Caco-2 (cell line): ENCODE measurements around the gene STK40. TPM values are rescaled to one million over a fixed set of nuclear protein-coding genes. Genes with fewer than 3 reads are reported as not detected.

ENCODE experiments used
- BruUV-seq: library from RNA; stranded (reverse); fragments of 400-500 nt; replicated peaks from 2 replicates; lab custom pipeline; 2021; lab: Mats Ljungman, UMichigan
- CTCF ChIA-PET: fragments of 300-600 bp; sonication (Branson Sonifier 250); formaldehyde crosslinking; loops from one replicate; lab custom pipeline; 2022; ENCODE audit warnings: antibody characterized with exemption; lab: Charles Lee
- POLR2A ChIA-PET: fragments of 300-600 bp; sonication (Branson Sonifier 250); formaldehyde crosslinking; loops from one replicate; lab custom pipeline; 2022; ENCODE audit warnings: antibody characterized with exemption; lab: Charles Lee
- DNase-seq, 2 experiments: peaks; one replicate each; pipeline versions ENCODE4 v3.0.0 to v3.0.0-alpha.2; 2020 to 2022
- H3K27me3 ChIP-seq: replicated peaks from 2 replicates; pipeline ENCODE4 v1.6.0; 2011; ENCODE audit warnings: low read length; ENCODE audit not compliant: control insufficient read depth, insufficient read depth
- H3K36me3 ChIP-seq: 2 replicates; pipeline ENCODE4 v1.5.1; 2011; ENCODE audit warnings: low read length; ENCODE audit not compliant: control insufficient read depth, insufficient read depth
- H3K4me1 ChIP-seq: fragments of 250-450 bp; sonication (Bioruptor Pico); 2 replicates; pipeline ENCODE4 v1.5.1; 2020; ENCODE audit warnings: mild to moderate bottlenecking
- H3K4me3 ChIP-seq: 2 replicates; pipeline ENCODE4 v1.5.1; 2011; ENCODE audit warnings: low read depth, mild to moderate bottlenecking, control low read depth, low read length
- H3K9me3 ChIP-seq: fragments of 250-450 bp; sonication (Bioruptor Pico); 2 replicates; pipeline ENCODE4 v1.5.1; 2020; ENCODE audit warnings: mild to moderate bottlenecking, moderate library complexity
- H3K27ac Mint-ChIP-seq: one replicate; pipeline ENCODE4 v1.8.0; 2022; ENCODE audit warnings: mixed read lengths; ENCODE audit not compliant: unreplicated experiment
- H3K27me3 Mint-ChIP-seq: one replicate; pipeline ENCODE4 v1.8.0; 2022; ENCODE audit warnings: mixed read lengths; ENCODE audit not compliant: insufficient read depth, unreplicated experiment
- H3K36me3 Mint-ChIP-seq: one replicate; pipeline ENCODE4 v1.8.0; 2022; ENCODE audit warnings: mild to moderate bottlenecking, mixed read lengths; ENCODE audit not compliant: insufficient read depth, unreplicated experiment
- H3K4me1 Mint-ChIP-seq: one replicate; pipeline ENCODE4 v1.8.0; 2022; ENCODE audit warnings: low read depth, mixed read lengths; ENCODE audit not compliant: unreplicated experiment
- H3K4me3 Mint-ChIP-seq: one replicate; pipeline ENCODE4 v1.8.0; 2022; ENCODE audit warnings: mild to moderate bottlenecking, moderate library complexity, mixed read lengths; ENCODE audit not compliant: unreplicated experiment
- H3K9me3 Mint-ChIP-seq: one replicate; pipeline ENCODE4 v1.8.0; 2022; ENCODE audit warnings: mixed read lengths; ENCODE audit not compliant: unreplicated experiment
- intact Hi-C: fragments of 100-400 bp; cut with micrococcal nuclease; formaldehyde crosslinking; loops from one replicate; pipeline ENCODE4 v1.10.0; 2022; ENCODE audit not compliant: unreplicated experiment
- total RNA-seq: library from RNA; stranded (reverse); gene quantifications from 2 replicates; pipeline ENCODE4 v1.2.3, GENCODE V29; 2022
- TF ChIP-seq, protein P1 (sequence below), 2 experiments: fragments of 200-600 bp in 1 of 2; IDR thresholded peaks; 1 replicate in 1 of 2; 2 replicates in 1 of 2; pipeline versions ENCODE4 v1.5.1 to v1.8.0; 2011 to 2022; ENCODE audit warnings: antibody characterized with exemption in 1 of 2, control low read depth in 1 of 2, inconsistent platforms in 1 of 2, low read depth in 1 of 2, low read length in 1 of 2, mild to moderate bottlenecking in 1 of 2, moderate library complexity in 1 of 2; ENCODE audit not compliant: insufficient read depth in 1 of 2, severe bottlenecking in 1 of 2, unreplicated experiment in 1 of 2

The STK40 gene
- total RNA-seq, 1 experiment from 2014 or later = 29.7 TPM

- Histone ChIP-seq H3K27me3 (no peaks in the 10 kb centered on the region), H3K36me3 (no peaks in the 10 kb centered on the region), H3K9me3 (no peaks in the 10 kb centered on the region), H3K4me1 (no peaks in the 10 kb centered on the region), H3K4me3 (no peak overlapping the region)
- Mint-ChIP-seq H3K4me1 (no peaks in the 10 kb centered on the region), H3K27ac (no peak overlapping the region), H3K27me3 (no peaks in the 10 kb centered on the region), H3K36me3 (peaks cover 18% of the 10 kb centered on the region), H3K4me3 (no peak overlapping the region), H3K9me3 (no peaks in the 10 kb centered on the region)
- DNase-seq = no peak
- TF ChIP-seq, protein P1, sequence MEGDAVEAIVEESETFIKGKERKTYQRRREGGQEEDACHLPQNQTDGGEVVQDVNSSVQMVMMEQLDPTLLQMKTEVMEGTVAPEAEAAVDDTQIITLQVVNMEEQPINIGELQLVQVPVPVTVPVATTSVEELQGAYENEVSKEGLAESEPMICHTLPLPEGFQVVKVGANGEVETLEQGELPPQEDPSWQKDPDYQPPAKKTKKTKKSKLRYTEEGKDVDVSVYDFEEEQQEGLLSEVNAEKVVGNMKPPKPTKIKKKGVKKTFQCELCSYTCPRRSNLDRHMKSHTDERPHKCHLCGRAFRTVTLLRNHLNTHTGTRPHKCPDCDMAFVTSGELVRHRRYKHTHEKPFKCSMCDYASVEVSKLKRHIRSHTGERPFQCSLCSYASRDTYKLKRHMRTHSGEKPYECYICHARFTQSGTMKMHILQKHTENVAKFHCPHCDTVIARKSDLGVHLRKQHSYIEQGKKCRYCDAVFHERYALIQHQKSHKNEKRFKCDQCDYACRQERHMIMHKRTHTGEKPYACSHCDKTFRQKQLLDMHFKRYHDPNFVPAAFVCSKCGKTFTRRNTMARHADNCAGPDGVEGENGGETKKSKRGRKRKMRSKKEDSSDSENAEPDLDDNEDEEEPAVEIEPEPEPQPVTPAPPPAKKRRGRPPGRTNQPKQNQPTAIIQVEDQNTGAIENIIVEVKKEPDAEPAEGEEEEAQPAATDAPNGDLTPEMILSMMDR (IDR thresholded peaks at IDR 0.05; ENCODE audit: insufficient read depth in 1 of 2, low read depth in 1 of 2, low read length in 1 of 2, severe bottlenecking in 1 of 2, unreplicated experiment in 1 of 2) = no peak
- no TSS peak for BruUV-seq
- CTCF ChIA-PET = no interaction called here
- POLR2A ChIA-PET = interaction anchor here (0.9 kb wide), 1 partner anchor 43 kb away, joined by 3 read pairs; no protein-coding TSS in a partner anchor
- intact Hi-C loops = no loop called here
These were observed 44.0 kb downstream of the STK40 start for GRCh38 chr1:36341626-36342320.

DNA sequence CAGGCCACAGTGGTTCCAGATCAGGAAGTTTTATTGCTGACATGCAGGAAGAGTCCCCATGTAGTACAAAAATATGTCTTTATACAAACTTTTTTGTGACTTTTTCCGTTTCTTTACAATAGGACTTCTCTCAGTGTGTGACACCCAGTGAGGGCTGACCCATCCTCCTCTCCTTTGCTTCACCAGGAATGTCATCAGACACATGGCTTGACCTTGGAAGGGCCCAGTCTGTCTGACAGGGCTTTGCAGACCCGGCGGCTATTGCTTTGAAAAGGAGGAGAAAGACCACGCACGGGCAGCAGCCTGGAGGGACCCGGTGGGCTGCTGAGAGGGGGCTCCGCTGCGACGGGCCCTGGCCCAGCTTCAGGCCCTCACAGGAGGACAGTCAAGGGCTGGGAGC, 46.1 kb downstream of the STK40 start:
- Mint-ChIP-seq H3K9me3 (no peaks in the 10 kb centered on the region), H3K27ac (no peak overlapping the region), H3K4me1 (no peaks in the 10 kb centered on the region), H3K4me3 (no peak overlapping the region), H3K27me3 (no peaks in the 10 kb centered on the region), H3K36me3 (peaks cover 16% of the 10 kb centered on the region)
- DNase-seq = no peak
- Histone ChIP-seq H3K36me3 (no peaks in the 10 kb centered on the region), H3K27me3 (no peaks in the 10 kb centered on the region), H3K4me1 (no peaks in the 10 kb centered on the region), H3K4me3 (no peak overlapping the region), H3K9me3 (no peaks in the 10 kb centered on the region)
- ChIA-PET POLR2A (no interaction called here), CTCF (interaction anchor here (0.6 kb wide), 1 partner anchor 115 kb away, joined by 4 read pairs; no protein-coding TSS in a partner anchor)
- BruUV-seq = no TSS peak
- TF ChIP-seq, protein P1 (IDR thresholded peaks at IDR 0.05; ENCODE audit: insufficient read depth in 1 of 2, low read depth in 1 of 2, low read length in 1 of 2, severe bottlenecking in 1 of 2, unreplicated experiment in 1 of 2) = no peak
- intact Hi-C loops = no loop called here

DNA sequence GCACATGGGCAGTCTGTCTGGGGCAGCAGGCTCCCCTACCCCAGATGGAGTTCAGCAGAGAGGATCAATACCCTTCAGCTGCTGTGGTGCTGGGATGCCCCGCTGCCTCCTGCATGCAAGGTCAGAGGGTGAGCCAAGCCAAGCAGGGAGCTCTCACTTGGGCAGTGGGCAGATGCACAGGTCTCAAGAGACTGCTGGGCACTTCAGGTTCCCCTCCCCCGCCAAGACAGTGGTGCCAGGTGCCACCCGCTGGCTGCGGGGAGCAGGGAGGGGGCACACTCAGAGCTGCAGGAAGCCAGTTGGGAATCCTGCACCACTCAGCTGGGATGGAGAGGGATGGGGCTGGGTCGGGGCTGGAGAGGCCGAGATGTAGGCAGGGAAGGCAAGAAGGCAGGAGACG, 46.5 kb downstream of the STK40 start:
- Mint-ChIP-seq H3K36me3 (peaks cover 12% of the 10 kb centered on the region), H3K4me1 (no peaks in the 10 kb centered on the region), H3K9me3 (no peaks in the 10 kb centered on the region), H3K27ac (no peak overlapping the region), H3K27me3 (no peaks in the 10 kb centered on the region), H3K4me3 (no peak overlapping the region)
- no peaks in the 10 kb centered on the region for H3K9me3 ChIP-seq
- H3K4me1 ChIP-seq = no peaks in the 10 kb centered on the region
- no peaks in the 10 kb centered on the region for H3K36me3 ChIP-seq
- BruUV-seq = no TSS peak
- POLR2A ChIA-PET = no interaction called here
- H3K4me3 ChIP-seq = no peak overlapping the region
- DNase-seq = no peak
- intact Hi-C loops = no loop called here
- TF ChIP-seq, protein P1 (IDR thresholded peaks at IDR 0.05; ENCODE audit: insufficient read depth in 1 of 2, low read depth in 1 of 2, low read length in 1 of 2, severe bottlenecking in 1 of 2, unreplicated experiment in 1 of 2) = no peak
- no peaks in the 10 kb centered on the region for H3K27me3 ChIP-seq
- CTCF ChIA-PET = no interaction called here
